ENCODE results near the gene CRACR2B.

Gene CRACR2B

DNA sequence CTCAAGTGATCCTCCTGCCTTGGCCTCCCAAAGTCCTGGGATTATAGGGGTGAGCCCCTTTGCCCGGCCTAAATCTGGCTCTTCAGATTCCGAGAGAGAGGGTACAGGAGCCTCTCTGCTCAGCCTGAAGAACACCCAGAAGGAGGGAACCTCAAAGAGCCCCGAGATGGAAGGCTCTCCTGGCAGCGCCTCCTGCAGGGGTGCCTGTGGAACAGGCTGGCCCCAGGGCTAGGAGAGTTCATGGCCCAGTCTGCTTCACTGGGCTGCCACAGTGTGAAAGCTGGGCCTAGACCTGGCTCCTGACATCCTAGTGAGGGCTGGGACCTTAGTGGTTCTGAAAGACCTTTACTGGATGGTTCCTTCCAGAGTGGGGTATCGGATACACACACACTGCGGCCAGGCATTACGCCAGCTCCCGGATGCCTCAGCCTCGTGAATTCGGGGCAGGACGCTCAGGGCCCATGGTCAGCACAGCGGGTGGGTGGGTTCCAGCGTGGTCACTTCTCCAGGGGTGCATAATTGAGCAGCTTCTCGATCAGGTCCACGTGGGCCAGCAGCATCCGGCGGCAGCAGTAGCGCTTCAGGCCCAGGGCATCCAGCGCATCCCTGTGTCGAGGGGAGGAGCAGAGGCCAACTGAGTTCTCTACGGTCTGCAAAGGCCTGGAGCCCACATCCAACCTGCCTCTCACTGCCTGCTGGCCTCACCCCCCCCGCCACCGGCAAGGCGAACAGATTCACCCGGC, 12.3 kb downstream of the CRACR2B start:
- no peak overlapping the region; the same call in 1 of the 2 replicates for H3K4me3 ChIP-seq (ENCODE audit: low read depth, low read length)
- TF ChIP-seq, protein P1, sequence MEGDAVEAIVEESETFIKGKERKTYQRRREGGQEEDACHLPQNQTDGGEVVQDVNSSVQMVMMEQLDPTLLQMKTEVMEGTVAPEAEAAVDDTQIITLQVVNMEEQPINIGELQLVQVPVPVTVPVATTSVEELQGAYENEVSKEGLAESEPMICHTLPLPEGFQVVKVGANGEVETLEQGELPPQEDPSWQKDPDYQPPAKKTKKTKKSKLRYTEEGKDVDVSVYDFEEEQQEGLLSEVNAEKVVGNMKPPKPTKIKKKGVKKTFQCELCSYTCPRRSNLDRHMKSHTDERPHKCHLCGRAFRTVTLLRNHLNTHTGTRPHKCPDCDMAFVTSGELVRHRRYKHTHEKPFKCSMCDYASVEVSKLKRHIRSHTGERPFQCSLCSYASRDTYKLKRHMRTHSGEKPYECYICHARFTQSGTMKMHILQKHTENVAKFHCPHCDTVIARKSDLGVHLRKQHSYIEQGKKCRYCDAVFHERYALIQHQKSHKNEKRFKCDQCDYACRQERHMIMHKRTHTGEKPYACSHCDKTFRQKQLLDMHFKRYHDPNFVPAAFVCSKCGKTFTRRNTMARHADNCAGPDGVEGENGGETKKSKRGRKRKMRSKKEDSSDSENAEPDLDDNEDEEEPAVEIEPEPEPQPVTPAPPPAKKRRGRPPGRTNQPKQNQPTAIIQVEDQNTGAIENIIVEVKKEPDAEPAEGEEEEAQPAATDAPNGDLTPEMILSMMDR (IDR thresholded peaks at IDR 0.05; ENCODE audit: low read depth, low read length): peak; percentile 31

GRCh38 chr11:841981-842369, 14.3 kb downstream of the CRACR2B start:
- TF ChIP-seq, protein P1 (IDR thresholded peaks at IDR 0.05; ENCODE audit: low read depth, low read length): no peak

GRCh38 chr11:842370-843002, 14.8 kb downstream of the CRACR2B start, which contains the start of the genes POLR2L and TSPAN4:
Gene POLR2L, minus strand, starts transcription at chr11:842529. Its CDS starts 21 bp downstream, at chr11:842508.
Gene TSPAN4, plus strand, starts transcription at chr11:842852. Its CDS starts 7,453 bp downstream, at chr11:850305.
- peak within 1 kb of the TSS; percentile 94 for H3K4me3 ChIP-seq (ENCODE audit: low read depth, low read length)
- TF ChIP-seq, protein P1 (IDR thresholded peaks at IDR 0.05; ENCODE audit: low read depth, low read length): no peak

More at GRCh38 chr11:841981-842369, 14.3 kb downstream of the CRACR2B start:
- peak overlapping the region; percentile 94 for H3K4me3 ChIP-seq (ENCODE audit: low read depth, low read length)

DNA sequence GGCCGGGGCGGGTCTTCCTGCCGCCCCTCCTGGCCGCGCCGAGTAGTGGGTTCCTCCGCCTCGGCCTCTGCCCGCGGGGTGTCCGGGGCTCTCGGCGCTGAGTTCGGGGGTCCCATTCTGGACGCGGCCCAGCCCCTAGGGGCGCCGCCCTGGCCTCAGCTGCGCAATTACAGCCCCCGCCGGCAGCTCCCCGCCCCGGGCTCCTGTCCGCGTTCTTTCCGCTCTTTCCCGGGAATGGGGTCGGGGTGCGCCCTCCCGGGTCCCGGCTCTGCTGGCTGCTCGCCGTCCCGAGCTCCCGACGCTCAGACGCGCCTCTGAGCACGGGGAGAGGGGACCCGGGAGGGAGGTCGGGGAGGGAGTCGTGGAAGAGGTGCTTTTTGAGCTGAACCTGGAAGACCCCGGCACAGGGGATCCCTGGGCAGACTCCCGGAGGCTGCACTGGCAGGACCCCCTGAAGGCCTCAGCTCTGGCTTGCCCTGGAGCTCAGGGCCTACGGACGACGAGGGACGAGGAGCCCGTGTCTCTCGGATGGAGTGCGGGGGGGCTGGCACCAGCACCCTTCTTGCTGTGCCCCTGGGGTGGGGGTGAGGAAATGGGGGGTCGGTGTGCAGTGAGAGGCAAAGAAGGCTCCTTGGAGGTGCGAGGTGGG, 15.5 kb downstream of the CRACR2B start:
- H3K4me3 ChIP-seq (ENCODE audit: low read depth, low read length): peak overlapping the region; percentile 94

GRCh38 chr11:843818-844692, 16.3 kb downstream of the CRACR2B start:
- peak overlapping the region; percentile 94 for H3K4me3 ChIP-seq (ENCODE audit: low read depth, low read length)
- TF ChIP-seq, protein P1 (IDR thresholded peaks at IDR 0.05; ENCODE audit: low read depth, low read length): no peak

More for the DNA sequence above, 15.5 kb downstream of the CRACR2B start:
- TF ChIP-seq, protein P1 (IDR thresholded peaks at IDR 0.05; ENCODE audit: low read depth, low read length): no peak

DNA sequence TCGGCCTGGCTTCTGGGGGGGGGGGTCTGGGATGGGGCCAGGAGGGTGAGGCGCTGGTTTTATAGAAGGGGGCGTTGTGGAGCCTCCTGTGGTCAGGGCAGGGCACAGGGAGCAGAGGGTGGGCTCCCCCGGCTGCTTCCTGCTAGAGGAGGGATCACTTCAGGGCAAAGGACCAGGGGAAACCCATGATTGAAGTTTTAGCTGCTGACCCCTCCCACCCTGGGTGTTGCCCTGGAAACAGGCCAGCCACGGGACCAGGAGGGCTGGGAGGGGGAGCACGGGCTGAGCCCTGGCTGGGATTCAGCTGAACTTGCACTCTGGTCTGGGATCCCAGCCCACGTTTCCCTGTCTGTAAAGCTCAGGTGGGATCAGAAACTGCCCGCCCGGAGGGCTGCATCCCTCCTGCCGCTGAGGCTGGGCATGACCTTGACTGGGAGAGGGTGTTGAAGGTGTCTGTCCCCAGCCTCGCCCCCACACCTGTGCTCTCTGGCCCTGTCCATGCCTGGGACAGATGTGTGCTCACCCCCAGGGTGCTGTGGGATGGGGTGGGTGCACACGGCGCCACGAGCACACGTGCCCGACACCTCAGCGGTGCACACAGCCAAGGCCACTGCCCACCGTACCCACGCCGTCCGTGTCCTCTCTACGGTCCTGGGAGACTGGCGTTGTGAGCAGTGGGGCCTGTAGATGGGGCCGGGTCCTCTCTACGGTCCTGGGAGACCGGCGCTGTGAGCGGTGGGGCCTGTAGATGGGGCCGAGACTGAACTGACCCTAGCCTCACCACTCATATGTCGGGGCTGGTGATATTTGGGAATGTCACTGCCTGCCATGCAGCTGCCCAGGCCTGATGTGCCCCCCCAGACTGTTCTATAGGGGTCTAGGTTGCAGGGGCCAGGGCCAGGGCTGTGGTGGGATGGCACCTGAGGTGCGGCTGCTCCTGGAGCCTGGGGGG, 17.2 kb downstream of the CRACR2B start:
- TF ChIP-seq, protein P1 (IDR thresholded peaks at IDR 0.05; ENCODE audit: low read depth, low read length): no peak
- peak overlapping the region; percentile 94 for H3K4me3 ChIP-seq (ENCODE audit: low read depth, low read length)
